NK-92 (cell line): ENCODE measurements around the gene VGLL3.

Experiments used
- DNase-seq: peaks from one replicate; lab custom pipeline; 2025; ENCODE audit not compliant: unreplicated experiment; lab: John Stamatoyannopoulos, UW

VGLL3 gene

GRCh38 chr3:86954747-86955146 is 36.2 kb downstream of the VGLL3 start:
- DNase-seq: no peak

DNA sequence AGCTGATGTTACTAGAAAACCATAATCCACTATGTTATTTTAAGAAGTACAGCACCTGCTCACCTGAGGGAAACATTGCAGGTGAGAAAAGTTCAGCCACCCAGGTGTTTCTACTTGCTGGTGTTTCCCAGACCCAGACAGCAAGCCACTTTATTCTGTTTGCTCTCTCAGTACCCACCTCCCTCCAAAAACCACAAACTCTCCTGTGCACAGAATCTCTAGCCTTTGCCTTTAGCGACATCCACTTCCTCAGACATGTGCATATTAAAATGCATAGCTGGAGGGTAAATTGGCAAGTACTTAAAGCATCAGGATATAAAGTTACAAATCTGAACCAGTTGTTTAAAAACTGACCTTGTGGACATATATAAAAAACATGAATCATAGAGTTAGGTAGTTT is 36.7 kb downstream of the VGLL3 start:
- DNase-seq: no peak

DNA sequence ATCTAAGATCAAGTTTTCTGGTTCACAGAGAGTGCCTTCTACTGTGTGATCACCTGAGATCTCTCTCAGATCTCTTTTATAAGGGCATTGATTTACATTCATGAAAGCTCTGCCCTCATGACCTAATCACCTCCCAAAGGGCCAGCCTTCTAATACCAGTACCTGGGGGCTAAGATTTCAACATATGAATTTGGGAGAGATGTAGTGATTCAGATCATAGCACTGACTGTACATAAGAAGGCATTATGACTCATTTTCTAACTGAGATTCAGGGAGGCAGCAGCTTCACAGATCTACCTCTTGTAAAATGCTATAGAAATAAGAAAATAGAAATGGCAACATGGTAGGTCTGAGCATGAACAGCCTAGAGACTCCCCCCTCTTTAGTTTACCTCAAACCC is 39.6 kb downstream of the VGLL3 start:
- no peak for DNase-seq

- no peak for DNase-seq
Measured at GRCh38 chr3:86950717-86951116, 40.2 kb downstream of the VGLL3 start.

- DNase-seq: no peak
Measured at GRCh38 chr3:86949850-86950249, 41.1 kb downstream of the VGLL3 start.

DNA sequence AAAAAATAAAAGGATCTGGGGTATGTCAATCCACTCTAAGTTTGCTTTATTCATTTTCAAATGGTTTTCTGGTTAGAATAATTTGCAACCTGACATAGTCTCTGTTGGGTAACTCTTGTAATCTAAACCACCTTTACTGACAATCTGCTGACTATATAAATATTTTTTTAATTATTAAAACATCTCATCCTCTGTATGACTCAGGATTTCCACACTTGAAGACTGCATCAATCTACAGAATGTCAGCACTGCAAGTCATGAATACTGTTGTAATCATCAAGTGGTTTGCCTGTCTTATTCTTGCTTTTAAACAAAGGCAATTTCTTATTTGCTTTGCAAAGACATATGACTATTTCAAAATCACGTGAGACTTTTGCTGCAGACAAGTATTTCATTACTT is 42.1 kb downstream of the VGLL3 start:
- no peak for DNase-seq

GRCh38 chr3:86942206-86942605 is 48.7 kb downstream of the VGLL3 start:
- no peak for DNase-seq

DNA sequence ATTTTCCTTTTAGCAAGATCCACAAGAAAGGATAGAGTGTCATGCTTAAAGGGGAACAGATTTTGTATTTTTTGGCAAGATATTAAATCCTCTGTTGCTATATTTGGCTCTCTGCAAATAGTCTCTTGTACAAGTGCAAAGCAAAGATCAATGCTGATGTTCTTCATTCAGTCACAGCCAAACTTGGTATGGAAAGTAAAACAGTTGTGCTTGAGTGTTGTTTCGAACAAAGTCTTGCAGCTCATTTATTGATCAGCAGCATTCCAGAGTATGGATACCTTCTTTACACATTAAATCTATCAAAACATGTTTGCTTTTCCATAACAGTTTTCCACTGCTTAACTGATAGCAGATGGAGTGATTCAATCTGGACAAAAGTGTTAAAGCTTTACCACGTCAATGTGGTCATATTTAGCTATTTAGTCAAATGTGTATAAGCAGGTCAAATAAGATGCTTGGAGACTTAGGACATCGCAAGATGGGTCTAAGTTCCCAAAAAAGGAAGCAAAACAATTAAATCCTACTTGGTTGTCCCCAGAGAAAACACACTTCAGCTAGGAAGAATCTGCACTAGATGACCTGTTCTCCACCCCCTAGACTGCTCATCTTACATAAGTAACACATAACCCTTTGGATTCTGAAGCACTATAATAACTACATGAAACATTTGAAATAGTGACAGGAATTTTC is 52.4 kb downstream of the VGLL3 start:
- DNase-seq: no peak

DNA sequence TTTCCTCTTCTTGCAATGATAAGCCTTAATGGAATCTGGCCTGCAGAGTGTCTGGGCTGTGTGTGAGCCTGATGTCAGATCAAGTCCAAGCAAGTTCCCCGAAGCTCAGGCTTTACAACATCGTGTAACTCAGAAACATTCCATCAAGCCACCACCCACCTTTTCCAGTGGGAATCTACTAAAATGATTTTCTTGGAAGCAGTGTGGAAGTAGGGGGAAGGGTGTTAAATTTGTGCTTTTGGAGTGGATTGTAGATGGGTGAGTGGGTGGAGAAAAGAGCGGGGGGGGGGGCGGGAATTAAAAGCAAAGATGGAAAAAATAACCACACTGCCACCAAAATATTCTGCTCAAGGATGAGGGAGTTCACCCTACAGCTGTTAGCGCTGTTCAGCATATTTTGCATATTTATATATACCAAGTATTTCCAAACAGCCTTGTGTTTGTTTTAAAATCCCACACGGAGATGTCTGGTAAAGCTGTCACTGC is 53.6 kb downstream of the VGLL3 start:
- DNase-seq: no peak

DNA sequence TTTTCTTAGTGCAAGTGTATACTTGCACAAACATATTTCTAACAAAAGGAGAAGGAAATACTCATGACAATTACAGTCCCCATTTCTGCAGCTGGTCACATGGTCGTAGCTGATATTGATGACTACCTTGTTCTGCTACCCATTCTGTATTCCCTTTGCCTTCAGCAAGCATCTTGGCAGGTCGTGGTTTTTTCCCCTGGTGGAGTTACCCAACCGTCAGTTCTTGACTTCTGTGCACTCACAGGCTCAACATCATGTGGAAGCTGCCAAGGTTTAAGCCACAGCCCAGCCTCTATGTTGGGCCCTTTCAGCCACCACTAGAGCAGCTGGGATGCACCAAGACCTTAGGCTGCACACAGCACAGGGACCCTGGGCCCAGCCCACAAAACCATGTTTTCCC is 56.1 kb downstream of the VGLL3 start:
- no peak for DNase-seq

DNA sequence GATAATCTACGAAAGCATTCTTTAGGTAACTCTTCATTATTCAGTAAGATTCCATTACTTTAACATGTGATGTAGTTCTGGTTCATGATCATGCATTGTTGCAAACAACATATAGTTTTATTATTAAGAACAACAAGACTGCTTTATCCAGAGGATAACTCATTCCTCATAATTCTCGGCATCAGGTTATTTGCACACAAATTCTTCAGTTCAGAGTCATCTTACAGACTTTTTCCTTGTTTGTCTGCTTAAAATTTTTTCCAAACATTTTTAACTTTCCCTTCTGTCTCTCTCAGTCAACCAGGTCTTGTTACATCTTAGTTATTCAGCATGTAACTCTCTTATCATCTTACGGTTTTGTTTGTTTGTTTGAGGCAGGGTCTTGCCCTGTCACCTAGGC is 60.1 kb downstream of the VGLL3 start:
- no peak for DNase-seq

DNA sequence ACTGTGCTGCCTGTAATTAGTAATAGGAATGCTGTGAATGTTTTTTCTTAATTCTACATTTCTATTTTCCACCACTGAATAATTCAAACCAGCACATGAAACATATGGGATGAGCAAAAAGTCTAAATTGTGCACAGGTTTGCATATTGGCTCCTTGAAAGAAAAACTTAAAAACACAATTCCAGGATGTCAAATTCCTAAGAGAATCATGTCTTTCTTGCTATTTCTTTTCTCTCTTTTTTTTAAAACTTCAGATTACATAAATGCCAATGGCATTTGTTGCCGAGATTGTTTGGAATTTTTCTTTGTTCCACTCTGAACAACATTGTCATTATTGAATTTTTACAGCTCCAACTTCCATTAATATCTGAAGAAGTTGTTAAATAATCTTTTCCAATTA is 60.8 kb downstream of the VGLL3 start:
- no peak for DNase-seq

- DNase-seq: no peak
Measured at GRCh38 chr3:86929046-86929445, 61.9 kb downstream of the VGLL3 start.

DNA sequence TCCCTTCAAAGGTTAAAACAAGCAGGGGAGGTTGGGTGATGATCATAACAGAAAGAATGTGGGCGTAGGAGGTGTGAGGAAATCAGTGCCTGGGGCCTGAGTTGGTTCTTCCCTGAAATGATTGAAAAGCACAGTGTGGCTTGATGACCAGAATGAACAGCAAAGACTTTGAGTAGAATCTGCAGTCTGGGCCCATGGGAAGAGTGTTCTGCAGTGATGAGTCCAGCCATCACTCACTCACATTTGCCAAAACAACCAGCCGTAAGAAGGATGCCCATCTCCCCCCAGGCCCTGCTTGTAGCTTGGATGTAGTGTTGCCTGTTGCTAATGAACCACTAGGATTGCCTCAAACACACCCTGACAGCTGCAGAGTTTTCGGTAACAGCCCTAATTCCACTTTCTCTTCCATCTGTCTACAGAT is 67.9 kb downstream of the VGLL3 start:
- no peak for DNase-seq

DNA sequence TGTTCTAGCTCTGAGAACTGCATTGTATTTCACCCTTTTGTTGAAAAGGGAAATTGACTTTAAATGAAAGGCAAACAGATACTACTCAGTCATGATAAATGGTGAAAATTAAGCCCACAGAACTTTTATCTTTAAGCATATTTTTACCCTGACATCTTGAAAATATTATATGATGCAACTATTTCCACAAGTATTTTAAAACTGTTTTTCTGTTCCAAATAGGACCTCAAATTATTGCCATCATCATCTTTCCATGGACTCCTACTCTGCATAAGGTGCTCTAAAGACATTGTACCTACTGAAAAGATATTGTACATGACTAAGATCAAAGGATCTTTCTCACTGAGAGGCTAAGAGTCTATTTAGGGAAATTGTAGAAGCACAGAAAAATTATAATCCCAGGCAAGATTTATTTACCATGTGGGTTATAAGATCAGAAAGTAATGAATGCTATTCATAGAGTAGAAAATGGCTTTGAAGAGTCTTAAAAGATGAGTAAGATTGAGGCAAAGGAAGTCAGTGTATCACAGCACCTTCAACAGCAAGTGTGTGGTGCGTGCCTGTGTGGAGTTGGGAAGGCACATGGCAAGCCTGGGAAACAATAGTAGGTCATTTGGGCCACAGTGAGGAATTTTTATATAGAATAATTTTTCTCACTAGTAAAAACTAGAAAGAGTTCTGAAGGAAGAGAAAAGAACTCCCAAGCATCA is 68.8 kb downstream of the VGLL3 start:
- no peak for DNase-seq

DNA sequence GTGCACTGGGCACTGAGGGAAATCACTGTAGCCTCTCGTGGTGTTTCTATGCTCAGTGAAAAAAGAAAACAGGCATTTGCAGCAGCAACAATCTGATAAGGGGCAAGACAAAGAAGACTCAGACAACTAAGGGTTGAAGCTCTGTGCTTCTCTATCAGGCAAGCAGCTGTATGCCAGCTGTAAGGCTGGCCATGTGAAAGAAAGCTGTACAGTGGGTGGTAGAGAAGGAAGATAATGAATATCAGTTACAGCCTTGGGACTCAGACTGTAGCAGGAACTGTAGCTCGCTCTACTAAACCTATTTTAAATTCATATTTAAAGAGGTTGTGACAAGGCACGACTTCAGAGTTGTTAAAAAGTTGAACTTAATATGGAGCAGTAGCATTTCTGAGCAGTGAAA is 76.3 kb downstream of the VGLL3 start:
- no peak for DNase-seq

- DNase-seq: no peak
Measured at GRCh38 chr3:86913160-86913559, 77.8 kb downstream of the VGLL3 start.

DNA sequence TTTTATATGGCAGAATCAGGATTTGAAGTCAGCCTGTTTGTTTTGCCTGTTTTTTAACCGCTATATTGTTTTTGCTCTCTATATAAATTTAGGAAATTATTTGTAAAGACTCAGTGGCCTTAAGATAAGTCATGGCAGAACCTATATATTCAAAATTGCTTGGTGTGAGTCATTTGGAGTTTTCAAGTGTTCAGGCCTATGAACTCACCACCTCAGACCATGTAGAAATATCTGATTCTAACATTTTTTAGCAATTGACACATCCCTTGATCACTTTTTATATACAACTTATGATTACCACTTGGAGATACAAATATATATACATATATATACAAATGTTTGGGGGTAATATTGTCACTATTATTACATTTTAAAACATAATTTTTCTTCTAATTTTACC is 95.7 kb downstream of the VGLL3 start:
- DNase-seq: no peak

DNA sequence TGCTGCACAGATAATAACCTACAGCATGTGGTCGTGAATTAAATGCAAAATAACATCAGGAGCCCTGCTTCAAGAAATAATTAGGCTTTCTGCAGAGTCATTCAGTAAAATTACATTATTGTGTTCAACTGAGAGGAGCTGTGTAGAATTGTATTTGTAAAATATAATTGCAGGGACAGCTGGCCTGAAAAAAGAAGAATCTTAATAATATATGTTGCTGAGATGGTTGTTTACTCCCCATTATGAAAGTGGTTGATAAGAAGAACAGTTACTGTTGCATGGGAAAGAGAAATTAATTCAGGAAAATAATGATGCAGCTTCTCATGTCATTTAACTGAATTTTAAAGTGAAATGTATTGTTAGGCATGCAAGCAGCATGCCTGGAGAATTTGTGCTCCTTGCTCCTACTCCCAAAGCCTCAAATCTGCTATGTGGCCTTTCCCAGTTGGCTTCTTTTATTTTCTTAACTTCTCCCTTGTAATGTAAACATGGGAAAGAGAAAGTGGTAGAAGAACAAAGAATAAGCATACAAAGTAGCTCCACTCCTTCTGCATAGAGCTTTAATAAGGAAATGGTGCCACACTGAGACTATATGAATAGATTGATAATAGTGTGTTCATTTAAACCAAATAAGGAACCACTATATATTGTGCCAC is 100.1 kb downstream of the VGLL3 start:
- no peak for DNase-seq
